ENCODE data around the gene CHRM3.
"Not testable (repeated sequence)": the region's sequence is repeated elsewhere in the genome, so short reads cannot be mapped to it uniquely, and the experiment has no call there.

DNA sequence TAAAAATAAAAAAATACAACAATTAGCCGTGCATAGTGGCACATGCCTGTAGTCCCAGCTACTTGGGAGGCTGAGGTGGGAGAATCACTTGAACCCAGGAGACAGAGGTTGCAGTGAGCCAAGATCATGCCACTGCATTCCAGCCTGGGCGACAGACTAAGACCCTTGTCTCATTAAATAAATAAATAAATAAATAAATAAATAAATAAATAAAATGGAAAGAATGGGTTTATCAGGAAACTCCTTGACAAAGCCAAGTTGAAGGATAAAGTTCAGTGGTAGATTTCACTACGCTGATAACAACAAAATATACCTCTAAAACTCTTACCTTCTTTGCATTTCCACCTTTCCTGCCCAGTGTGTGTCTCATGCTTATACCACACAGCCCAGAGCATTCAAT, 15.5 kb upstream of the CHRM3 start:
- TF ChIP-seq, protein P1, sequence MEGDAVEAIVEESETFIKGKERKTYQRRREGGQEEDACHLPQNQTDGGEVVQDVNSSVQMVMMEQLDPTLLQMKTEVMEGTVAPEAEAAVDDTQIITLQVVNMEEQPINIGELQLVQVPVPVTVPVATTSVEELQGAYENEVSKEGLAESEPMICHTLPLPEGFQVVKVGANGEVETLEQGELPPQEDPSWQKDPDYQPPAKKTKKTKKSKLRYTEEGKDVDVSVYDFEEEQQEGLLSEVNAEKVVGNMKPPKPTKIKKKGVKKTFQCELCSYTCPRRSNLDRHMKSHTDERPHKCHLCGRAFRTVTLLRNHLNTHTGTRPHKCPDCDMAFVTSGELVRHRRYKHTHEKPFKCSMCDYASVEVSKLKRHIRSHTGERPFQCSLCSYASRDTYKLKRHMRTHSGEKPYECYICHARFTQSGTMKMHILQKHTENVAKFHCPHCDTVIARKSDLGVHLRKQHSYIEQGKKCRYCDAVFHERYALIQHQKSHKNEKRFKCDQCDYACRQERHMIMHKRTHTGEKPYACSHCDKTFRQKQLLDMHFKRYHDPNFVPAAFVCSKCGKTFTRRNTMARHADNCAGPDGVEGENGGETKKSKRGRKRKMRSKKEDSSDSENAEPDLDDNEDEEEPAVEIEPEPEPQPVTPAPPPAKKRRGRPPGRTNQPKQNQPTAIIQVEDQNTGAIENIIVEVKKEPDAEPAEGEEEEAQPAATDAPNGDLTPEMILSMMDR (IDR thresholded peaks at IDR 0.05), result not testable (repeated sequence)
- not testable (repeated sequence) for TF ChIP-seq EP300 (IDR thresholded peaks at IDR 0.05)
